ENCODE data around the gene SLX1A.
"Not testable (repeated sequence)": the region's sequence is repeated elsewhere in the genome, so short reads cannot be mapped to it uniquely, and the experiment has no call there.

The SLX1A gene
- 0 to 0.54 (median 0.06) reads per million in 4 experiments for total RNA-seq

DNA sequence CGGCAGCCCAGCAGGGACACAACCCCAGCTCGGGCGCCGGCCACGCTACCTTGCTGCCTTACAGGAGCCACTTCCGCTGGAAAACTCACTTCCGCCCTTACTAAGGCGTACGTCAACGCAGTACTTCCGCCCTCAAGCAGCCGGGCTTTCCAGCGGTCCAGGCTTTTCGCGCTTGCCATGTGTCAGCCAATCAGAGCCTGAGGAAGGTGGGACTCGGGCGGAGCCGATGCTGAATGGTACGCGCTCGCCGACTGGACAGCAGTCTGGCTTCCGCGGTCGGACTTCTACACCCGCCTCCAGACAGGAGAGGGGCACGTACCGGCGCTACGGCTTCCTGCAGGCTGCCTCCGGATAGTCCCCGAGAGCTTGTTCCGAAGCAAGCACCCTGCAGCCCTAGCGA, at the start of gene SLX1A, which contains the start of gene BOLA2B:
Gene SLX1A, plus strand, starts transcription at position 261 of the 400 bp plus-strand sequence. CDS start 210 bp downstream, outside the sequence.
Gene BOLA2B, minus strand, starts transcription at position 52 of the 400 bp plus-strand sequence. CDS start 71 bp downstream, outside the sequence.
- not testable (repeated sequence) for DNase-seq

DNA sequence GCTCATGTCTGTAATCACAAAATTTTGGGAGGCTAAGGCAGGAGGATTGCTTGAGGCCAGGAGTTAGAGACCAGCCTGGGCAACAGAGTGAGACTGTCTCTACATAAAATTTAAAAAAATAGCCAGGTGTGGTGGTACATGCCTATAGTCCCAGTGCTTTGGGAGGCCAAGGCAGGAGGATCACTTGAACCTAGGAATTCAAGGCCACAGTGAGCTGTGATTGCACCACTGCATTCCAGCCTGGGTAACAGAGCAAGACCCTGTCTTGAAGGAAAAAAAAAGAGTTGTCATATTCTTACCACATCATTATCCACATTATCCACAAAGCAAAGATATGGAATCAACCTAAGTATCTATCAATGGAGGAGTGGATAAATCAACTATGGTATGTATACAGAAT, 49.7 kb upstream of the SLX1A start:
- no peak for DNase-seq

DNA sequence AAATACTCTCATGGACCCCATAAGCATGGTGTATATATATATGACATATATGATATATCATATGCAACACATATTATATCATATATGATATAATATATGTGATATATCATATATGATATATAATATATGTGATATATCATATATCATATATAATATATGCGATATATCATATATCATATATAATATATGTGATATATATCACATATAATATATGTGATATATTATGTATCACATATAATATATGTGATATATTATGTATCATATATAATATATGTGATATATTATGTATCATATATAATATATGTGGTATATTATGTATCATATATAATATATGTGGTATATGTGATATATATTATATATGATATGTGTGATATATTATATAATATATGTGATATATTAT, 48.8 kb upstream of the SLX1A start:
- DNase-seq = no peak

DNA sequence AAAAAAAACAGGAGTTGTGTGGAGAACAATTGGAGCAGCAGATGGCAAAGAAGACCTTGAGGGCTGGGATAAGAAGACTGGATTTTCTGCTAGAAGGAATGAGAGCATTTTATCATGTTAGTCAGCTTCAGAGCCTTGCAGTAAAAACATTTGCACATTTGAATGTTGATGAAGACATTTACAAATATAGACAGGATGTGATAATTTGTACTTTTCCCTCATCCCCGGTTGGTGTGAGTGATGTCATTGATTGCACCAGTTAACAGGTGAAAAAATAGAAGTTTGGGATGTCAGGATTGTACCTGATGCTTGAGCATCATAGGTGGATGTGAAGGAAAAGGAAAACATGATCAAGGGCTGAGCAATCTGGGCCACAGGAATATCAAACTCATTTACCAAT, 48.0 kb upstream of the SLX1A start:
- DNase-seq = no peak

DNA sequence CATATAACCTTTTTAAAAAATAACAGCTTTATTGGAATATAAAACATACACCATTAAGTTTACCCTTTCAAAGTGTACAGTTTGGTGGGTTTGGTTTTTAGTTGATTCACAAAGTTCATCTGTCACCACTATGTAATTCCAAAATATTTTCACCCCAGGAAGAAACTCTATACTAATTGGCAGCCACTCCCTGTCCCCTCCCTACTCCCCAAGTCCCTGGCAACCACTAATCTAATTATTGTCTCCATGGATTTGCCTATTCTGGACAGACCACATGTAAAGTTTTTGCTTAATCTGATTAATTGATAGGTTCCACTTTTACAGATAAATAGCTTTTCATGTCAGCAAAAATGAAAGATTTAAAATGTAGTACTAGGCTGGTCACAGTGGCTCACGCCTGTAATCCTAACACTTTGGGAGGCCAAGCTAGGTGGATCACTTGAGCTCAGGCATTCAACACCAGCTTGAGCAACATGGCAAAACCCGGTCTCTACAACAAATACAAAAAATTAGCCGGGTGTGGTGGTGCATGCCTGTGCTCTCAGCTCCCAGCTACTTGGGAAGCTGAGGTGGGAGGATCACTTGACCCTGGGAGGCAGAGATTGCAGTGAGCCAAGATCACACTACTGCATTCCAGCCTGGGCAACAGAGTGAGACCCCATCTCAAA, 45.7 kb upstream of the SLX1A start:
- no peak for DNase-seq

DNA sequence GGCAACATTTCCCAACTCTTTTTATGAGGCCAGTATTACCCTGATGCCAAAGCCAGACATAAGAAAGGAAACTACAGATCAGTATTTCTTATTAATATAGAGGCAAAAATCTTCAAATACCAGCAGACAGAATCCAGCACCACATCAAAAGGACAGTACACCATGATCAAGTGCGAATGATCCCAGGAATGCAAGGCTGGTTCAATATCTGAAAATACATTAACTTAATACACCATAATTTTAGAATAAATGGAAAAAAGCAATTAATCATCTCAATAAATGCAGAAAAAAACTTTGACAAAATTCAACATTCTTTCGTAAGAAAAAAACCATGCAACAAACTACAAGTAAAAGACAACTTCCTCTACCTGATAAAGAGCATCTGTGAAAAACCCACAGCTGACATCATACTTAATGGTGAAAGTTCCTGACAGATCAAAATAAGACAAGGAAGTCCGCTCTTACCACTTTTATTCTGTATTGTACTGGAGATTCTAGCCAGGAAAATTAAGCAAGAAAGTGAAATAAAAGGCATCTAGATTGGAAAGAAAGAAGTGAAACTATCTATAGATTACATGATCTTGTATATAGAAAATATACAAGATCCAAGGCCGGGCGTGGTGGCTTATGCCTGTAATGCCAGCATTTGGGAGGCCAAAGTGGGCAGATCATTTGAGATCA, 44.3 kb upstream of the SLX1A start:
- DNase-seq = no peak

DNA sequence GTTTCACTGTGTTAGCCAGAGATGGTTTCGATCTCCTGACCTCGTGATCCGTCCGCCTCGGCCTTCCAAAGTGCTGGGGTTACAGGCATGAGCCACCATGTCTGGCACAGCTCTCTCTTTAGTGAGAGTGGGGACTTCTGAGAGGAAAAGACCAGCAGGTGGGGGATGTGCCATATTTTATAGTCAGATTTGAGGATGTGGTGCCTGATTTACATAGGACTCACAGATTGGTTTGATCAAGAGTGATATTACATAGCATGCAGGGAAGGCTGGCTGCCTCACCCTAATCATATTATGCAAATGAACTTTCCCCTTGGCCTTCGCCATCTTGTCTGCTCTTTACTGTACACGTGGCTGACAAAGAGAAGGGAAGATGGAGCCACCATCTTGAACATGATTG, 42.6 kb upstream of the SLX1A start:
- DNase-seq = no peak

DNA sequence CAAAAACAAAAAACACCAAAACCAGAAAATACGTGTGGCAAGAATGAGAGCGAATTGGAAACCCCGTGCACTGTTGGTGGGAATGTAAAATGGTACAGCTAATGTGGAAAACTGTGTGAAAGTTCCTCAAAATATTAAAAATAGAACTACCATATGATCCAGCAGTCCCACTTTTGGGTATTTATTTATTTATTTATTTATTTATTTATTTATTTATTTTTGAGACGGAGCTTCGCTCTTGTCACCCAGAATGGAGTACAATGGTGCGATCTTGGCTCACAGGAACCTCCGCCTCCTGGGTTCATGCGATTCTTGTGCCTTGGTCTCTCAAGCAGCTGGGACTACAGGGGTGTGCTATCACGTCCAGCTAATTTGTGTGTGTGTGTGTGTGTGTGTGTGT, 41.2 kb upstream of the SLX1A start:
- no peak for DNase-seq

DNA sequence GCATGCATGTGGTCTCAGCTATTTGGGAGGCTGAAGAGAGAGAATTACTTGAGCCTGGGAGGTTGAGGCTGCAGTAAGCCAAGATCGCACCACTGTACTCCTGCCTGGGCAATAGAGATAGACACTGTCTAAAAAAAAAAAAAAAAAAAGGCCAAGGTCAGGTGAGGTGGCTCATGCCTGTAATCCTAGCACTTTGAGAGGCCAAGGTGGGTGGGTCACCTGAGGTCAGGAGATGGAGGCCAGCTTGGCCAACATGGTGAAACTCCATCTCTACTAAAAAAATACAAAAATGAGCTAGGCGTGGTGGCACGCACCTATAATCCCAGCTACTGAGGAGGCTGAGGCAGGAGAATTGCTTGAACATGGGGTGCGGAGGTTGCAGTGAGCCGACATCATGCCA, 38.5 kb upstream of the SLX1A start:
- no peak for DNase-seq

DNA sequence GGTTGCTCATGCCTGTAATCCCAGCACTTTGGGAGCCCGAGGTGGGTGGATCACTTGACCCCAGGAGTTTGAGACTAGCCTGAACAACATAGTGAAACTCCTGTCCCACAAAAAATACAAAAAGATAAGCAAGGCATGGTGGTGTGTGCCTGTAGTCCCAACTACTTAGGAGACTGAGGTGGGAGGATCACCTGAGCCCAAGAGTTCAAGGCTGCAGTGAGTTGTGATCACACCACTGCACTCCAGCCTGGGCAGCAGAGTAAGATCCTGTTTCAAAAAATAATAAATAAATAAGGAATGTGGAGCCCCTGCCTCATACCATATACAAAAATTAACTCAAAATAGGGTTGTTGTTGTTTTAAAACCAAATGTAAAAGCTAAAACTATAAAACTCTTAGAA, 36.5 kb upstream of the SLX1A start:
- DNase-seq = no peak

DNA sequence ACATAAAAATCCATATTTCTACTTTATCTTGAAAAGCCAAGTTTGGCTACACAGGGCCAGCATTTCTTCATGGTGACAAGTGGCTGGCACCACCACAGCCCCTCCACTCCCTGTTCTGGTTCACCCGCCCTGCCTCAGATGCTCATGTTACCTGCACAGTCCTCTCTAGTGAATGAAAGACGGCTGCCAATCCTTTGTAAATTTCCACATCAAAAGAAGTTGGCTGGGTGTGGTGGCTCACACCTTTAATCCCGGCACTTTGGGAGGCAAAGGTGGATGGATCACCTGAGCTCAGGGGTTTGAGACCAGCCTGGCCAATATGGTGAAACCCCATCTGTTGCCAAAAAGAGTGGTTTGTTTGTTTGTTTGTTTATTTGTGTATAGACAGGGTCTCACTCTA, 30.1 kb upstream of the SLX1A start:
- DNase-seq = no peak

DNA sequence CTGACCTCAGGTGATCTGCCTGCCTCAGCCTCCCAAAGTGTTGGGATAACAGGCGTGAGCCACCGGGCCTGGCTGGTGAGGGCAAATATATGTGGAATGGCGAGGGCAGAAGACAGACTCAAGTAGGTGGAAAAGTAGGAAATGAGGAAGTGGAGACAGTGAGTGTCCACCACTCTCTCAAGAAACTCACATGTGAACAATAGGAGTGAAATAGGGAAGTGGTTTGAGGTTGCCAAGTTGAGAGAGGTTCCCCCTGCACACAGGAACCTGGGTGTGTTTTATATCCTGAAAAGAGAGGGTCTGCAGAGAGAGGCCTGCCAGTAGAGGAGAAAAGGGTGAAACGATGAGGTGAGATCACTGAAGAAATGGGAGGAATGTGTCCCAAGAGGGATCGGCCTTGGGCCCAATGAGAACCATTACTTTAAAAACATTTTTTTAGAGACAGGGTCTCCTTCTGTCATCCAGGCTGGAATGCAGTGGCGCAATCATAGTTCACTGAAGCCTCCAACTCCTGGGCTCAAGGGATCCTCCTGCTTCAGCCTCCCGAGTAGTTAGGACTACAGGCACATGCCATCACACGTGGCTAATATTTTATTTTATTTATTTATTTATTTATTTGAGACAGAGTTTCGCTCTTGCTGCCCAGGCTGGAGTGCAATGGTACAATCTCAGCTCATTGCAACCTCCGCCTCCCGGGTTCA, 27.3 kb upstream of the SLX1A start:
- DNase-seq = no peak

DNA sequence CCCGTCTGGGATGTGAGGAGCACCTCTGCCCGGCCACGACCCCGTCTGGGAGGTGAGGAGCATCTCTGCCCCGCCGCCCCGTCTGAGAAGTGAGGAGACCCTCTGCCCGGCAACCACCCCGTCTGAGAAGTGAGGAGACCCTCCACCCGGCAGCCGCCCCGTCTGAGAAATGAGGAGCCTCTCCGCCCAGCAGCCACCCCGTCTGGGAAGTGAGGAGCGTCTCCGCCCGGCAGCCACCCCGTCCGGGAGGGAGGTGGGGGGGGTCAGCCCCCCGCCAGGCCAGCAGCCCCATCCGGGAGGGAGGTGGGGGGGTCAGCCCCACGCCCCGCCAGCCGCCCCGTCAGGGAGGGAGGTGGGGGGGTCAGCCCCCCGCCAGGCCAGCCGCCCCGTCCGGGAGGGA, 24.9 kb upstream of the SLX1A start:
- not testable (repeated sequence) for DNase-seq

DNA sequence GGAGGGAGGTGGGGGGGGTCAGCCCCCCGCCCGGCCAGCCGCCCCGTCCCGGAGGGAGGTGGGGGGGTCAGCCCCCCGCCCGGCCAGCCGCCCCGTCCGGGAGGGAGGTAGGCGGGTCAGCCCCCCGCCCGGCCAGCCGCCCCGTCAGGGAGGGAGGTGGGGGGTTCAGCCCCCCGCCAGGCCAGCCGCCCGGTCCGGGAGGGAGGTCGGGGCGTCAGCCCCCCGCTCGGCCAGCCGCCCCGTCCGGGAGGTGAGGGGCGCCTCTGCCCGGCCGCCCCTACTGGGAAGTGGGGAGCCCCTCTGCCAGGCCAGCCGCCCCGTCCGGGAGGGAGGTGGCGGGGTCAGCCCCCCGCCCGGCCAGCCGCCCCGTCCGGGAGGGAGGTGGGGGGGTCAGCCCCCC, 24.3 kb upstream of the SLX1A start:
- DNase-seq = not testable (repeated sequence)

DNA sequence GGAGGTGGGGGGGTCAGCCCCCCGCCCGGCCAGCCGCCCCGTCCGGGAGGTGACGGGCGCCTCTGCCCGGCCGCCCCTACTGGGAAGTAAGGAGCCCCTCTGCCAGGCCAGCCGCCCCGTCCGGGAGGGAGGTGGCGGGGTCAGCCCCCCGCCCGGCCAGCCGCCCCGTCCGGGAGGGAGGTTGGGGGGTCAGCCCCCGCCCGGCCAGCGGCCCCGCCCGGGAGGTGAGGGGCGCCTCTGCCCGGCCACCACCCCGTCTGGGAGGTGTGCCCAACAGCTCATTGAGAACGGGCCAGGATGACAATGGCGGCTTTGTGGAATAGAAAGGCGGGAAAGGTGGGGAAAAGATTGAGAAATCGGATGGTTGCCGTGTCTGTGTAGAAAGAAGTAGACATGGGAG, 23.5 kb upstream of the SLX1A start:
- DNase-seq = not testable (repeated sequence)

DNA sequence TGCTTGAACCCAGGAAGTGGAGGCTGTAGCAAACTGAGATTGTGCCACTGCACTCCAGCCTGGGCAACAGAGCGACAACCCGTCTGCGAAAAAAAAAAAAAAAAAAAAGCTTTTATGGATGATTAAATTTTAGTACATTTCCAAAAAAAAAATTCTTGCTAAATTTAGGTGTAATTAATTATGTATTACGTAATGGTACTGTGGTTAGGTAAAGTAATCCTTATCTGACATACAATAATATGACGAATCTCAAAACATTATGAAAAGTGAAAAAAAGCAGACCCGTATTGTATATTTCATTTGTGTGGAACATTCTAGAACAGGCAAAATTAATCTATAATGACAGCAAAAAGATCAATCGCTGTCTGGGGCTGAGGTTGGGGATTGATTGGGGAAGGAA, 20.6 kb upstream of the SLX1A start:
- DNase-seq = no peak

DNA sequence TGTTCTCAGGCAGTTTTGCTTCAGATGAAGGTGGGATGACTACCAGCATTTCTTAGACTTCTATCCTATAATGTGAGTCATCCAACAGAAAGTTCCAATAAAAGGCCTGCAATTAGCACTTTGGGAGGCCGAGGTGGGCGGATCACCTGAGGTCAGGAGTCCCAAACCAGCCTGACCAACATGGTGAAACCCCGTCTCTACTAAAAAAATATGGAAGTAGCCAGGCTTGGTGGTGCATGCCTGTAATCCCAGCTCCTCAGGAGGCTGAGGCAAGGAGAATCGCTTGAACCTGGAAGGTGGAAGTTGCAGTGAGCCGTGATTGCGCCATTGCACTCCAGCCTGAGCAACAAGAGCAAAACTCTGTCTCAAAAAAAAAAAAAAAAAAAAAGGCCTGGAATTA, 16.8 kb upstream of the SLX1A start:
- not testable (repeated sequence) for DNase-seq

DNA sequence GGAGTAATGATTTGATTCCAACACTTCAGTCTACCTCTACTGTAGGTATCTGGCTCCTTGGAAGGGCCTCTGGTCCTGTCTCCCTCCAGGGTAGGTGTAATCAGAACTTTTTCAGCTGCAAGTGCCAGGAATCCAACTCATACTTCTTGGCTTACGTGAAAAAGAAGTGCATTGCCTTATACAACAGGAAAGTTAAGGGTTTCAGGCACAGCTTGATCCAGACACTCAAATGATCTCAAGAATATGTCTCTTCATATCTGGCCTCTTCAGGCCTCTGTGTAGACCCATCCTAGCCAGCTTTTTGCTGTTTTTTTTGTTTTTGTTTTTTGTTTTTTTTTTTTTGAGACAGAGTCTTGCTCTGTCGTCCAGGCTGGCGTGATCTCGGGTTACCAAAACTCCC, 14.5 kb upstream of the SLX1A start:
- DNase-seq = no peak

DNA sequence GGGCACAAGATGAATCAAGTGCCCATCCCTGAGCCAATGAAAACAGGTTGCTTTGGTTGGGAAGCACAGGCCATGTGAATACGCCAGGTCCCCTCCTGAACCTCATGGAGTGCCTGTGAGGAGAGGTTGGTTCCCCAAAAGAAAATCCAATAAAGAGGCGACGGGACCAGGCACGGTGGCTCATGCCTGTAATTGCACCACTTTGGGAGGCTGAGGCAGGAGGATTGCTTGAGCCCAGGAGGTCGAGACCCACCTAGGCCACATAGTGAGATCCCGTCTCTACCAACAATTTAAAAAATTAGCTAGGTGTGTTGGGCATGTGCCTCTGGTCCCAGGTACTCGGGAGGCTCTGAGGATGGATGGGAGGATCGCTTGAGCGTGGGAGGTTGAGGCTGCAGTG, 13.7 kb upstream of the SLX1A start:
- DNase-seq = no peak

DNA sequence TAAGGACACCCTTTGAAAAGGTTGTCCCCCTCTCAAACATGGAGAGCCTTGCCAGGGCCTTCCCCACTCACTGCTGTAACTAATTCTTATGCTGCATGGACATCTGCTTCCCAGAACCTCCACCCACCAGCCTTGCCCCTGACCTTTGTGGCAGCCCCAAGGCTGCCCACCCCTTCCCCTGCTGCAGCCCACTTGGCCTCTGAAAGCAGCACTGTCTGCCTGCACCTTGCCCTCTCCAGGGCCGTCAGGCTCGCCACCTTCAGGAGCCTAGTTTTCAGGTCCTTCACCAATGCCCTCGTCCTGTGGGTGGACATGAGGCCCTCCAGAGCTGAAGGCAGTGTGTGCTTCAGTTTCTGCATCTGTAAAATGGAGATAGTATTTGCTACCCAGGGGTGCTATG, 12.9 kb upstream of the SLX1A start:
- no peak for DNase-seq

DNA sequence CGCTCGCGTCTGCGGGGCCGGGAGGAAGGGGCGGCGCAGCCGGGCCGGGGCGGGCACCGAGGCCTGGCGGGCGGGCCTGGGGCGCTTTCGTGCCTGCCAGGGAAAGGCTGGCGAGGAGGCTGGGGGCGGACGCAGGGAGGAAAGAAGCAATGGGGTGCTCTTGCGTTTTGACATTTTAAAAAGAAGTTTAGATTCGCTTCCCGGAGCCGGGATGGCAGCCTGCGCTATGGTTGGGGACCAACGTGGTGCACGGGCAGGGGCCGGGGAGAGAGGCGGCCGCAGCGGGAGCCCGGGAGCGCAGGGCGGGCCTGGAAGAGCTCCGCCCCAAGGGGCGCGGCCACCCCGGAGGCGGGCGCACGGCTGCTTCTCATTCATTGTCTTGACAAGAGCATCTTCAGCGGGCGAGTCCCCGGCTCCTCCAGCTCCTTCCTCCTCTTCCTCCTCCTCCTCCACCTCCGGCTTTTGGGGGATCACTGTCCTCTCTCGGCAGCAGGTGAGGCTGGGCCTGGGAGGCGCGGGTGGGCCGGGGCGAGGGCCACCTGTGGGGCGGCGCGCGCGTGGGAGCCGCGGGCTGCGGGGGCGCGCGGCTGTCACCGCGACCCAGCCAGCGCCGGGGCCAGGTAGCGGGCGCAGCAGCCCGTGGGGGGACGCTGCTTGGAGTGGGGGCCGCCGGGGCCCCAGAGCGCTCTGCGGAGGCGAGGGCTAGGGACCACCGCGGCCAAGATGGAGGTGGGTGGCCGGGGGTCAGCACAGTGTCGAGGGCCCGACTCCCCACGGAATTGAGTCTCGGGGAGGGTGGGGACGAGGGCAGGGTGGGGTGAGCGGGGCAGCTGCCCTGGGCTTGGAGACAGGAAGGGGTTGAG, 10.2 kb upstream of the SLX1A start, which contains the start of gene CORO1A:
Gene CORO1A, plus strand, starts transcription at position 370 of the 863 bp plus-strand sequence. CDS start 1,608 bp downstream, outside the sequence.
- DNase-seq = peak; percentile 70

DNA sequence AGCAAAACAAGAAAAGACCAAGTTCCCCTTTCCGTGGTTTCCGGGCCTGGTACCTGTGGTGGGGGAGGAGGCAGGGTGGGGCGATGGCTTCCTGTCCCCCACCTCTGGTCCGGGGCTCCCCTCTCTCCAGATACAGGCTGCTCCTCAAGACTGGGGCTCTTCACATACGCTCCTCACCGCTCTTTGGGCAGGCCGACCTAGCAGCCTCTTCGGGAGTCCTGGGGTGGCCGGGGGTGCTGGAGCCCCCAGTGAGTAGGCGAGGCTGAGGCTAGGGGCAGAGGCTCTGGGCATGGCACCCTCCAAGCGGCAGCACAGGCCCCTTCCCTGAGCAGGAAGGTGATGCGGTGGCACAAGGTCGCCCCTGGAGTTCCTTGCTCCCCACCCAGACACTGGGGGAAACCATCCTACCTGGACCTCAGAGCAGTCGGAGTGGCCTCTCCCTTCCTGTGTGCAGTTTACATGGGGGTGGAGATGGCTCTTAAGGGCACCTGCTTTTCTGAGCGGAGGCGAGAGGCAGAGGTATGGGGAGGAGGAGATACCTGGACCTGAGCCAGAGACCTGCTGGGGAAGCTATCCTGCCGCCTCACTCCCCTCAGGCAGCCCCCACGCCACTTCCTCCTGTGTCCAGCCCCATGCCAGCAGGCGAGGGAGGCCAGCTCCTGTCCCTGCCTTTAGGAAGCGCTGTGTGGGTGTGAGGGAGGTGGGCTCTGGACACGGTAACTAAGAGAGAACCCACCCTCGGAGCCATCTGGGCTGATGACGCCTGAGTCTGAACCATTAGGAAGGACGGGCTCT, 9.4 kb upstream of the SLX1A start:
- peak; percentile 55 for DNase-seq
